ENCODE data around the gene UNK. TPM values are rescaled to one million over a fixed set of nuclear protein-coding genes. Genes with fewer than 3 reads are reported as not detected.
A peak's percentile ranks its signal among the peaks of the same experiment; 100 is the strongest.
"Not testable (repeated sequence)": the region's sequence is repeated elsewhere in the genome, so short reads cannot be mapped to it uniquely, and the experiment has no call there.

Gene UNK
- total RNA-seq, 4 donors from 2014 or later: 30.2 to 53.4 (median 36.2) TPM

- H3K4me3 ChIP-seq; H3K27me3 ChIP-seq; H3K9me3 ChIP-seq; DNase-seq (ENCODE audit: low spot score in 2 of 2); H3K36me3 ChIP-seq: not testable (repeated sequence)
- 69 to 80% methylated on average over 11 to 12 of the region's 12 CpGs for WGBS, 2 donors
- Histone ChIP-seq H3K27ac (peak overlapping the region; percentile 85 to 99 (median 95)), H3K4me1 (peaks cover 4 to 76% (median 57%) of the 10 kb centered on the region in 4 donors)
These were observed 84.2 kb downstream of the UNK start for GRCh38 chr17:75868730-75869281.

GRCh38 chr17:75869282-75870141, 84.9 kb downstream of the UNK start:
- DNase-seq (ENCODE audit: low spot score in 2 of 2): peak; percentile 65 to 68
- no peaks in the 10 kb centered on the region for H3K27me3 ChIP-seq
- no peaks in the 10 kb centered on the region for H3K9me3 ChIP-seq
- peaks cover 4 to 76% (median 60%) of the 10 kb centered on the region in 4 donors for H3K4me1 ChIP-seq
- H3K27ac ChIP-seq: peak overlapping the region; percentile 85 to 99 (median 95)
- 14 to 20% methylated on average over 17 to 23 of the region's 23 CpGs for WGBS, 2 donors
- TF ChIP-seq CTCF (IDR thresholded peaks at IDR 0.05) (peak in 1 of 5 experiments; percentile 7), POLR2A (IDR thresholded peaks at IDR 0.05) (peak in 1 of 2 donors; percentile 42), EP300 (IDR thresholded peaks at IDR 0.05) (peak; percentile 80 to 90)
- peaks cover 0 to 8% (median 0%) of the 10 kb centered on the region in 3 donors for H3K36me3 ChIP-seq
- peak overlapping the region in 3 of 4 donors; percentile 18 to 52 (median 28) for H3K4me3 ChIP-seq

DNA sequence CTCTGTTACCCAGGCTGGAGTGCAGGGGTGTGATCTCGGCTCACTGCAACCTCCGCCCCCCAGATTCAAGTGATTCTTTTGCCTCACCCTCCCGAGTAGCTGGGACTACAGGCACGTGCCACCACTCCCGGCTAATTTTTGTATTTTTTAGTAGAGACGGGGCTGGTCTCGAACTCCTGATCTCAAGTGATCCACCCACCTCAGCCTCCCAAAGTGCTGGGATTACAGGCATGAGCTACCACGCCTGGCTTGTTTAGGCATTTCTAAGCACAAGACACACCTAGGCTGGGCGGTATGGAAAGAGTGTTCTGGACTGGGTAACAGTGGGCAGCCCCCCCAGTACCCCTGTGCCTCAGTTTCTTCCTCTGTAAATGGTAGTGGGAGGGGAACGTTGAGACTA, 85.6 kb downstream of the UNK start:
- H3K27me3 ChIP-seq; H3K9me3 ChIP-seq; DNase-seq (ENCODE audit: low spot score in 2 of 2): not testable (repeated sequence)
- 24 to 33% methylated on average over 10 of the region's 10 CpGs for WGBS, 2 donors
- H3K27ac ChIP-seq: peak overlapping the region; percentile 85 to 99 (median 95)
- peaks cover 0 to 15% (median 0%) of the 10 kb centered on the region in 3 donors for H3K36me3 ChIP-seq
- peak overlapping the region in 3 of 4 donors; percentile 18 to 52 (median 28) for H3K4me3 ChIP-seq
- H3K4me1 ChIP-seq: peaks cover 4 to 76% (median 61%) of the 10 kb centered on the region in 4 donors

- Histone ChIP-seq H3K4me1 (peaks cover 9 to 93% (median 81%) of the 10 kb centered on the region in 4 donors), H3K27me3 (no peaks in the 10 kb centered on the region), H3K4me3 (no peak overlapping the region), H3K27ac (peak overlapping the region; percentile 75 to 99 (median 91)), H3K36me3 (peaks cover 0 to 24% (median 0%) of the 10 kb centered on the region in 3 donors), H3K9me3 (no peaks in the 10 kb centered on the region)
- peak; percentile 57 to 67 for DNase-seq (ENCODE audit: low spot score in 2 of 2)
- WGBS, 2 donors: 33 to 40% methylated on average over 11 to 13 of the region's 13 CpGs
- TF ChIP-seq CTCF (IDR thresholded peaks at IDR 0.05) (no peak), EP300 (IDR thresholded peaks at IDR 0.05) (peak in 1 of 2 donors; percentile 48)
These were observed 88.1 kb downstream of the UNK start for GRCh38 chr17:75872434-75873351.

DNA sequence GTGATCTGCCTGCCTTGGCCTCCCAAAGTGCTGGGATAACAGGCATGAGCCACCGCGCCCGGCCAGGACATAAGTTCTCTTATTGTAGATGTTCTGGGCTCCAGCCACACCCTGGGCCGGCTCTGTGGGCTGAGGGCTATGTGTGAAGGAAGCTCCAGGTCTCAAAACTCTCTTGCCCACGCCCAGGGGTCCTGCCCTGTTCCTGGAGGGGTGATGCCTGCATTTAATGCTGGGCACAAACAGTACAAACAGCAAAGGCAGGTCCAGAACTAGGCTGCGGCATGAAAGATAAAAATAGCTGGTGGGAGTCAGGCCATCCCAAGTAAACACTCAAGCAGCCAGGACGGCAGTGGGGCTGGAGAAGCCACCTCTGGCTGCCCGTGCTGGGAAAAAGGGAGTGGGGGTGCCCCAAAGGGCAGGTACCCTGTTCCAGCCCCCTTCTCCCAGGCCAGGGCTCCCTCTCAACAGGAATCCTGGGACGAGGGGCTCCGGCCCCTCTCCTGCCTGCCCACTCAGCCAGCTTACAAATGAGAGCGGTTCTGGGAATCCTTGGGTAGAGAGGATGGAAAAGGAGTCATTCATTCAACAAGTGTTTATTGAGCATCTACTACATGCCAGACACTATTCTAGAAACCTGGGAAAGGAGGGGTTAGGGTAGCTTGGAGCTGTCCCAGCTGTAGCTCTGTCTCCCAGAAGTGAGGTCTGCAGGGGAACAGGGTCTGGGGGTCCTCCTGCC, 89.1 kb downstream of the UNK start:
- no peak overlapping the region for H3K4me3 ChIP-seq
- DNase-seq (ENCODE audit: low spot score in 2 of 2): peak in 1 of 2 donors; percentile 43
- peak overlapping the region; percentile 75 to 99 (median 91) for H3K27ac ChIP-seq
- 62% methylated on average over 11 of the region's 11 CpGs for WGBS, 2 donors
- peaks cover 9 to 85% (median 74%) of the 10 kb centered on the region in 4 donors for H3K4me1 ChIP-seq
- H3K9me3 ChIP-seq: no peaks in the 10 kb centered on the region
- TF ChIP-seq CTCF (IDR thresholded peaks at IDR 0.05) (no peak), EP300 (IDR thresholded peaks at IDR 0.05) (no peak), POLR2A (IDR thresholded peaks at IDR 0.05) (no peak)
- peaks cover 0 to 24% (median 0%) of the 10 kb centered on the region in 3 donors for H3K36me3 ChIP-seq
- no peaks in the 10 kb centered on the region for H3K27me3 ChIP-seq

All from tibial nerve (tissue), 4 donors.